ENCODE data around the gene XKR7. TPM values are rescaled to one million over a fixed set of nuclear protein-coding genes. Genes with fewer than 3 reads are reported as not detected.

XKR7 gene
- total and polyA plus RNA-seq, 10 of the 15 experiments (the other 5 are each of a cell fraction or from before 2014, with no cell fraction given) = not detected

GRCh38 chr20:32040142-32040953 is 72.4 kb downstream of the XKR7 start:
- Histone ChIP-seq H3K4me3 (peak overlapping the region; percentile 53), H3K9me3 (replicated peaks; ENCODE audit: control insufficient read depth, insufficient read depth, low read length) (peaks cover 5% of the 10 kb centered on the region; the same call in 2 of the 3 replicates), H4K20me1 (ENCODE audit: control insufficient read depth, insufficient read depth) (no peaks in the 10 kb centered on the region), H3K36me3 (ENCODE audit: control insufficient read depth in 2 of 2, insufficient read depth in 2 of 2, low read length in 1 of 2) (no peaks in the 10 kb centered on the region), H3K4me1 (ENCODE audit: control insufficient read depth, insufficient read depth, low read length) (peaks cover 15% of the 10 kb centered on the region), H3K4me2 (ENCODE audit: control insufficient read depth, insufficient read depth) (peak overlapping the region; percentile 65), H3K27ac (ENCODE audit: control insufficient read depth, insufficient read depth) (peak overlapping the region; percentile 48), H2AFZ (ENCODE audit: control insufficient read depth, low read depth, low read length) (peak overlapping the region; percentile 37), H3K9ac (ENCODE audit: control insufficient read depth, insufficient read depth, low read length) (no peak overlapping the region), H3K79me2 (ENCODE audit: control insufficient read depth, insufficient read depth, low read length) (no peaks in the 10 kb centered on the region), H3K27me3 (replicated peaks in 1 of 2; ENCODE audit: control insufficient read depth in 2 of 2, insufficient read depth in 2 of 2, low read length in 1 of 2) (no peaks in the 10 kb centered on the region)
- 0% methylated on average over 7 of the region's 10 CpGs for WGBS (ENCODE audit: insufficient coverage, insufficient replicate concordance, low lambda C conversion rate, missing lambda C conversion rate)
- CTCF ChIA-PET = interaction anchor here (0.9 to 4.6 kb wide), 6 partner anchors 9 to 90 kb away, joined by 3 to 56 read pairs (median 6); no protein-coding TSS in a partner anchor
- no peak for DNase-seq (ENCODE audit: low read depth, low spot score)
- intact Hi-C loops (cut with micrococcal nuclease; ENCODE audit: unreplicated experiment) (no loop called here), in situ Hi-C loops (cut with MboI) (no loop called here)
- FAIRE-seq = no peak
- peak; percentile 86 for ATAC-seq
- SMC1A ChIA-PET (ENCODE audit: uncharacterized antibody, unreplicated experiment) = interaction anchor here (0.6 to 4.0 kb wide), 11 partner anchors 9 to 117 kb away, joined by 3 to 47 read pairs (median 3); partner anchors contain the start of gene HCK
- RAD21 ChIA-PET (ENCODE audit: unreplicated experiment) = interaction anchor here (0.6 to 4.4 kb wide), 8 partner anchors 24 to 245 kb away, joined by 3 to 60 read pairs (median 4); no protein-coding TSS in a partner anchor
- POLR2A ChIA-PET = interaction anchor here (1.1 to 4.9 kb wide), 5 partner anchors 12 to 72 kb away, joined by 3 to 39 read pairs (median 5); partner anchors contain the start of gene HCK
- no TSS peak for BruUV-seq (replicated peaks)
- TF ChIP-seq SMAD1 (IDR thresholded peaks at IDR 0.05; ENCODE audit: low read depth, partially characterized antibody) (no peak), MEF2B (IDR thresholded peaks at IDR 0.05; ENCODE audit: partially characterized antibody, poor library complexity, severe bottlenecking) (peak; percentile 85), CREB1 (IDR thresholded peaks at IDR 0.05; ENCODE audit: low read depth) (no peak), KAT2A (conservative IDR thresholded peaks at IDR 0.05; ENCODE audit: control insufficient read depth, low read depth, low read length) (no peak), IKZF1 (conservative IDR thresholded peaks at IDR 0.05) (peak; percentile 75), RUNX3 (IDR thresholded peaks at IDR 0.05; ENCODE audit: low read length) (peak; percentile 36; the same call in 1 of the 2 replicates), MTA2 (IDR thresholded peaks at IDR 0.05; ENCODE audit: low read depth) (peak; percentile 17; the same call in 1 of the 2 replicates), JUND (IDR thresholded peaks at IDR 0.05; ENCODE audit: low read depth, low read length) (no peak), GATAD2B (conservative IDR thresholded peaks at IDR 0.05; ENCODE audit: low read depth) (peak; percentile 54; the same call in 1 of the 2 replicates), SP1 (IDR thresholded peaks at IDR 0.05; ENCODE audit: low read depth, low read length) (peak; percentile 31), ETV6 (conservative IDR thresholded peaks at IDR 0.05 in 1 of 2, IDR thresholded peaks at IDR 0.05 in 1 of 2; ENCODE audit: borderline replicate concordance in 1 of 2, low read depth in 1 of 2) (peak in 1 of 2 experiments; percentile 72; a peak in 2 of 4 replicates), EZH2 (IDR thresholded peaks at IDR 0.05; ENCODE audit: borderline replicate concordance, control insufficient read depth, low read depth, low read length) (no peak), SMC3 (IDR thresholded peaks at IDR 0.05; ENCODE audit: borderline replicate concordance, low read length) (no peak), ZBTB40 (IDR thresholded peaks at IDR 0.05; ENCODE audit: borderline replicate concordance) (no peak), SPI1 (IDR thresholded peaks at IDR 0.05; ENCODE audit: borderline replicate concordance, insufficient read depth, low read depth, low read length) (peak; percentile 96)
- TF ChIP-seq, protein P1, sequence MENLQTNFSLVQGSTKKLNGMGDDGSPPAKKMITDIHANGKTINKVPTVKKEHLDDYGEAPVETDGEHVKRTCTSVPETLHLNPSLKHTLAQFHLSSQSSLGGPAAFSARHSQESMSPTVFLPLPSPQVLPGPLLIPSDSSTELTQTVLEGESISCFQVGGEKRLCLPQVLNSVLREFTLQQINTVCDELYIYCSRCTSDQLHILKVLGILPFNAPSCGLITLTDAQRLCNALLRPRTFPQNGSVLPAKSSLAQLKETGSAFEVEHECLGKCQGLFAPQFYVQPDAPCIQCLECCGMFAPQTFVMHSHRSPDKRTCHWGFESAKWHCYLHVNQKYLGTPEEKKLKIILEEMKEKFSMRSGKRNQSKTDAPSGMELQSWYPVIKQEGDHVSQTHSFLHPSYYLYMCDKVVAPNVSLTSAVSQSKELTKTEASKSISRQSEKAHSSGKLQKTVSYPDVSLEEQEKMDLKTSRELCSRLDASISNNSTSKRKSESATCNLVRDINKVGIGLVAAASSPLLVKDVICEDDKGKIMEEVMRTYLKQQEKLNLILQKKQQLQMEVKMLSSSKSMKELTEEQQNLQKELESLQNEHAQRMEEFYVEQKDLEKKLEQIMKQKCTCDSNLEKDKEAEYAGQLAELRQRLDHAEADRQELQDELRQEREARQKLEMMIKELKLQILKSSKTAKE (IDR thresholded peaks at IDR 0.05; ENCODE audit: low read depth, poor library complexity, severe bottlenecking) = peak; percentile 42

Data from GM12878 (cell line).